IgD-negative memory B cell (primary cell): ENCODE results near the gene B4GALNT1. TPM values are rescaled to one million over a fixed set of nuclear protein-coding genes. Genes with fewer than 3 reads are reported as not detected.
"Not testable (repeated sequence)": the region's sequence is repeated elsewhere in the genome, so short reads cannot be mapped to it uniquely, and the experiment has no call there.

Experiments
- H3K27ac Mint-ChIP-seq, 3 donors: one replicate each; pipeline ENCODE4 v1.8.0; 2020 to 2022; ENCODE audit warnings: mild to moderate bottlenecking in 3 of 3, mixed read lengths in 3 of 3, moderate library complexity in 1 of 3
- H3K27me3 Mint-ChIP-seq: one replicate; pipeline ENCODE4 v1.8.0; 2021; ENCODE audit warnings: mixed read lengths
- H3K36me3 Mint-ChIP-seq: one replicate; pipeline ENCODE4 v1.8.0; 2020; ENCODE audit warnings: mild to moderate bottlenecking, mixed read lengths
- H3K4me1 Mint-ChIP-seq, 3 donors: one replicate each; pipeline ENCODE4 v1.8.0; 2020 to 2022; ENCODE audit warnings: mixed read lengths in 3 of 3, mild to moderate bottlenecking in 1 of 3
- H3K4me3 Mint-ChIP-seq, 4 donors: one replicate each; pipeline ENCODE4 v1.8.0; 2020 to 2022; ENCODE audit warnings: mild to moderate bottlenecking in 4 of 4, mixed read lengths in 4 of 4, moderate library complexity in 3 of 4
- H3K9me3 Mint-ChIP-seq, 3 donors: one replicate each; pipeline ENCODE4 v1.8.0; 2020 to 2021; ENCODE audit warnings: mixed read lengths in 3 of 3, mild to moderate bottlenecking in 1 of 3
- polyA plus RNA-seq: library from polyadenylated mRNA; unstranded; fragments of 300-500 nt; fragmentation: Illumina TruSeq; gene quantifications from one replicate; pipeline ENCODE4 v1.2.3, GENCODE V29; 2021

Gene B4GALNT1
- polyA plus RNA-seq, 1 donor from 2014 or later, result not detected

- Mint-ChIP-seq H3K4me3 (peak overlapping the region; percentile 39 to 75 (median 55)), H3K9me3 (no peaks in the 10 kb centered on the region), H3K27ac (no peak overlapping the region), H3K27me3 (peaks cover 64% of the 10 kb centered on the region), H3K4me1 (peaks cover 32 to 36% (median 32%) of the 10 kb centered on the region in 3 donors), H3K36me3 (no peaks in the 10 kb centered on the region)
Observed at GRCh38 chr12:57619434-57620244, 13.4 kb downstream of the B4GALNT1 start.

GRCh38 chr12:57618966-57619433 lies 14.0 kb downstream of the B4GALNT1 start:
- Mint-ChIP-seq H3K36me3 (no peaks in the 10 kb centered on the region), H3K4me1 (peaks cover 36 to 42% (median 39%) of the 10 kb centered on the region in 3 donors), H3K9me3 (no peaks in the 10 kb centered on the region), H3K4me3 (peak overlapping the region; percentile 39 to 75 (median 55)), H3K27ac (peak overlapping the region in 1 of 3 donors; percentile 49), H3K27me3 (peaks cover 59% of the 10 kb centered on the region)

GRCh38 chr12:57618431-57618830 lies 14.6 kb downstream of the B4GALNT1 start:
- not testable (repeated sequence) for H3K9me3 Mint-ChIP-seq, H3K4me3 Mint-ChIP-seq, H3K36me3 Mint-ChIP-seq
- Mint-ChIP-seq H3K4me1 (peaks cover 36 to 46% (median 43%) of the 10 kb centered on the region in 3 donors), H3K27ac (peak overlapping the region in 1 of 3 donors; percentile 49), H3K27me3 (peaks cover 55% of the 10 kb centered on the region)

- Mint-ChIP-seq H3K27me3 (peaks cover 52% of the 10 kb centered on the region), H3K4me1 (peaks cover 36 to 50% (median 44%) of the 10 kb centered on the region in 3 donors), H3K4me3 (no peak overlapping the region), H3K9me3 (no peaks in the 10 kb centered on the region), H3K27ac (peak overlapping the region in 1 of 3 donors; percentile 36), H3K36me3 (no peaks in the 10 kb centered on the region)
Observed at GRCh38 chr12:57617942-57618341, 15.1 kb downstream of the B4GALNT1 start.

- Mint-ChIP-seq H3K27me3 (peaks cover 44% of the 10 kb centered on the region), H3K27ac (peak overlapping the region in 1 of 3 donors; percentile 74), H3K4me1 (peaks cover 36 to 50% (median 40%) of the 10 kb centered on the region in 3 donors), H3K36me3 (no peaks in the 10 kb centered on the region), H3K9me3 (no peaks in the 10 kb centered on the region), H3K4me3 (no peak overlapping the region)
Observed at GRCh38 chr12:57616383-57617101, 16.5 kb downstream of the B4GALNT1 start.

GRCh38 chr12:57615637-57616036 lies 17.4 kb downstream of the B4GALNT1 start:
- Mint-ChIP-seq H3K27me3 (peaks cover 39% of the 10 kb centered on the region), H3K36me3 (no peaks in the 10 kb centered on the region), H3K4me3 (no peak overlapping the region), H3K9me3 (no peaks in the 10 kb centered on the region), H3K4me1 (peaks cover 35 to 42% (median 35%) of the 10 kb centered on the region in 3 donors), H3K27ac (peak overlapping the region; percentile 67 to 83 (median 74))

- no peaks in the 10 kb centered on the region for H3K9me3 Mint-ChIP-seq
- H3K27me3 Mint-ChIP-seq, result peaks cover 38% of the 10 kb centered on the region
- no peaks in the 10 kb centered on the region for H3K36me3 Mint-ChIP-seq
- H3K4me1 Mint-ChIP-seq, result peaks cover 34 to 42% (median 35%) of the 10 kb centered on the region in 3 donors
- H3K27ac Mint-ChIP-seq, result peak overlapping the region in 2 of 3 donors; percentile 74 to 83
- peak overlapping the region in 3 of 4 donors; percentile 60 to 89 (median 87) for H3K4me3 Mint-ChIP-seq
Observed at GRCh38 chr12:57614948-57615500, 18.0 kb downstream of the B4GALNT1 start.

- Mint-ChIP-seq H3K9me3 (no peaks in the 10 kb centered on the region), H3K4me1 (peaks cover 34 to 38% (median 35%) of the 10 kb centered on the region in 3 donors), H3K27me3 (peaks cover 38% of the 10 kb centered on the region), H3K27ac (peak overlapping the region; percentile 74 to 94 (median 83)), H3K36me3 (no peaks in the 10 kb centered on the region), H3K4me3 (peak overlapping the region; percentile 47 to 89 (median 74))
Observed at GRCh38 chr12:57614178-57614947, 18.6 kb downstream of the B4GALNT1 start.

- H3K27ac Mint-ChIP-seq, result peak overlapping the region in 2 of 3 donors; percentile 74 to 80
- H3K4me1 Mint-ChIP-seq, result peaks cover 29 to 32% (median 29%) of the 10 kb centered on the region in 3 donors
- H3K27me3 Mint-ChIP-seq, result peaks cover 37% of the 10 kb centered on the region
- no peaks in the 10 kb centered on the region for H3K9me3 Mint-ChIP-seq
- H3K4me3 Mint-ChIP-seq, result peak overlapping the region in 3 of 4 donors; percentile 54 to 79 (median 60)
- no peaks in the 10 kb centered on the region for H3K36me3 Mint-ChIP-seq
Observed at GRCh38 chr12:57613427-57614109, 19.4 kb downstream of the B4GALNT1 start.

GRCh38 chr12:57612711-57613426 lies 20.1 kb downstream of the B4GALNT1 start:
- H3K36me3 Mint-ChIP-seq, result no peaks in the 10 kb centered on the region
- no peaks in the 10 kb centered on the region for H3K9me3 Mint-ChIP-seq
- peak overlapping the region in 2 of 4 donors; percentile 54 to 79 for H3K4me3 Mint-ChIP-seq
- H3K27ac Mint-ChIP-seq, result peak overlapping the region in 2 of 3 donors; percentile 74 to 80
- peaks cover 34% of the 10 kb centered on the region for H3K27me3 Mint-ChIP-seq
- peaks cover 29 to 32% (median 29%) of the 10 kb centered on the region in 3 donors for H3K4me1 Mint-ChIP-seq

GRCh38 chr12:57611827-57612710 lies 20.9 kb downstream of the B4GALNT1 start:
- Mint-ChIP-seq H3K9me3 (no peaks in the 10 kb centered on the region), H3K27me3 (peaks cover 30% of the 10 kb centered on the region), H3K36me3 (no peaks in the 10 kb centered on the region), H3K27ac (no peak overlapping the region), H3K4me1 (peaks cover 29 to 32% (median 29%) of the 10 kb centered on the region in 3 donors), H3K4me3 (peak overlapping the region in 3 of 4 donors; percentile 52 to 85 (median 84))

GRCh38 chr12:57611108-57611826 lies 21.7 kb downstream of the B4GALNT1 start, which contains the start of gene ARHGEF25:
Gene ARHGEF25, plus strand, starts transcription at chr12:57611435. Its CDS starts 460 bp downstream, at chr12:57611895.
- Mint-ChIP-seq H3K4me1 (peaks cover 25 to 32% (median 29%) of the 10 kb centered on the region in 3 donors), H3K27me3 (peaks cover 26% of the 10 kb centered on the region), H3K4me3 (peak within 1 kb of the TSS; percentile 41 to 85 (median 68)), H3K27ac (peak within 1 kb of the TSS in 1 of 3 donors; percentile 10), H3K36me3 (no peaks in the 10 kb centered on the region), H3K9me3 (no peaks in the 10 kb centered on the region)
